ENCODE results near the gene LENG1. TPM values are rescaled to one million over a fixed set of nuclear protein-coding genes. Genes with fewer than 3 reads are reported as not detected.
A peak's percentile ranks its signal among the peaks of the same experiment; 100 is the strongest.

LENG1 gene
- total RNA-seq, 2 experiments from 2014 or later, result 3.3 to 4.0 TPM

DNA sequence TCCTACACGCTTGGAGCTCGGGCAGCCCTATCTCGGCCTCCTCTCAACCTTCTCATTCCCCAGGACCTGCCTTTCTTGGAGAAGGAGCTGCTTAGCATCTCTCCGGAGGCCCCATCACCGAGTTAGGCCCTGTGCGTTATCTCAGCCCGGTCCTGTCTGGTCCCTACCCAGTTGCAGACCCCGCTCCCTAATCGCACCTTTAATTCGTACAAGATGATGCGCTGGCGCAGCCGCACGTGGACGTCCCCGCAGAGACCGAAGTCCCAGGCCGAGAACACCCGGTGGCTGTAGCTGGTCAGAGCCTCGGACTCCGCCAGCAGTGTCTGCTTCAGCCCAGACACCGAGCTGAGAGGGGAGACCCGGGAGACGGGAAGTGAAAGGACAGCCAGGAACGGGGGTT is 5.7 kb upstream of the LENG1 start:
- ATAC-seq (no peak), DNase-seq (no peak)
- TF ChIP-seq, protein P1, sequence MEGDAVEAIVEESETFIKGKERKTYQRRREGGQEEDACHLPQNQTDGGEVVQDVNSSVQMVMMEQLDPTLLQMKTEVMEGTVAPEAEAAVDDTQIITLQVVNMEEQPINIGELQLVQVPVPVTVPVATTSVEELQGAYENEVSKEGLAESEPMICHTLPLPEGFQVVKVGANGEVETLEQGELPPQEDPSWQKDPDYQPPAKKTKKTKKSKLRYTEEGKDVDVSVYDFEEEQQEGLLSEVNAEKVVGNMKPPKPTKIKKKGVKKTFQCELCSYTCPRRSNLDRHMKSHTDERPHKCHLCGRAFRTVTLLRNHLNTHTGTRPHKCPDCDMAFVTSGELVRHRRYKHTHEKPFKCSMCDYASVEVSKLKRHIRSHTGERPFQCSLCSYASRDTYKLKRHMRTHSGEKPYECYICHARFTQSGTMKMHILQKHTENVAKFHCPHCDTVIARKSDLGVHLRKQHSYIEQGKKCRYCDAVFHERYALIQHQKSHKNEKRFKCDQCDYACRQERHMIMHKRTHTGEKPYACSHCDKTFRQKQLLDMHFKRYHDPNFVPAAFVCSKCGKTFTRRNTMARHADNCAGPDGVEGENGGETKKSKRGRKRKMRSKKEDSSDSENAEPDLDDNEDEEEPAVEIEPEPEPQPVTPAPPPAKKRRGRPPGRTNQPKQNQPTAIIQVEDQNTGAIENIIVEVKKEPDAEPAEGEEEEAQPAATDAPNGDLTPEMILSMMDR (IDR thresholded peaks at IDR 0.05), result no peak
- Mint-ChIP-seq H3K4me3 (no peak overlapping the region), H3K9me3 (no peaks in the 10 kb centered on the region), H3K27me3 (peaks cover 13% of the 10 kb centered on the region), H3K4me1 (ENCODE audit: low read depth) (peaks cover 35% of the 10 kb centered on the region), H3K27ac (no peak overlapping the region), H3K36me3 (ENCODE audit: low read depth) (no peaks in the 10 kb centered on the region)
- intact Hi-C loops (cut with micrococcal nuclease), result no loop called here
- ChIA-PET POLR2A (interaction anchor here (0.9 to 2.3 kb wide), 4 partner anchors 24 to 69 kb away, joined by 3 to 9 read pairs (median 3); partner anchors contain the start of gene RPS9), CTCF (interaction anchor here (0.8 kb wide), 1 partner anchor 24 kb away, joined by 3 read pairs; the partner anchor contains the start of gene MBOAT7)

DNA sequence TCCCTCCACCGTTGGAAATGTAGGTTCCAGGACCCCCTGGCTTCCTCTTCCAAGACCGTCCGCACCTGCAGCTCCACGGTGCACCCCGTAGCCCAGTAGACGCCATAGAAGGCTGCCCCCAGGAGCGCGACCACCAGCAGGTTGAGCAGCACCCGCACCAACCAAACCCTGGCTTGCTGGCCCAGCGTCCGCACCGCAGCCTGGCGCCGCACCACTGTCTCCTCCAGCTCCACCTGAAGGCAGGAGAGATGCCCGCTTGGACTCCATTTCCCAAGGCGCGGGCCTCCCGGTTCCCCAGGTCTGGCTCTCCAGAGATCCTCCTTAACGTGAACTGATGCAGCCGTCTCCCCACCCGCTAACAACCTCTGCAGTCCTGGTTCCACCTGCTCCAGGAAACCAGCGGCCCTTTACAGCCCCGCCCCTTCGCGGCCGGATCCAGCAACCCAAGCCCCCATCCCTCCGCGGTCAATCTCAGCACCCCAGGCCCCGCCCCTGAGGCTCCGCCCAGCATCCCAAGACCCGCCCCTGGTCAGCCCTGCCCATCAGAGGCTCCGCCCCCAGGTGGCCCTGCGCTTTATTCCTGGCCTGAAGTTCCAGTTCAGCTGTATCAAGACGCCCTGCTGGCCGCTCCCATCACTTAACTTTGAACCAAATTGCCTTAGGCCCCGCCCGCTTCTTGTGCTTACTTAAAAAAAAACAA is 5.0 kb upstream of the LENG1 start:
- peaks cover 13% of the 10 kb centered on the region for H3K27me3 Mint-ChIP-seq
- TF ChIP-seq, protein P1 (IDR thresholded peaks at IDR 0.05), result no peak
- no peak for ATAC-seq
- H3K4me1 Mint-ChIP-seq (ENCODE audit: low read depth), result peaks cover 35% of the 10 kb centered on the region
- ChIA-PET CTCF (no interaction called here), POLR2A (interaction anchor here (0.9 to 2.3 kb wide), 5 partner anchors 8 to 70 kb away, joined by 3 to 9 read pairs (median 4); partner anchors contain the start of genes PRPF31, RPS9, TFPT and TMC4)
- intact Hi-C loops (cut with micrococcal nuclease), result no loop called here
- no peaks in the 10 kb centered on the region for H3K36me3 Mint-ChIP-seq (ENCODE audit: low read depth)
- DNase-seq, result peak; percentile 67
- no peak overlapping the region for H3K27ac Mint-ChIP-seq
- no peaks in the 10 kb centered on the region for H3K9me3 Mint-ChIP-seq
- no peak overlapping the region for H3K4me3 Mint-ChIP-seq

DNA sequence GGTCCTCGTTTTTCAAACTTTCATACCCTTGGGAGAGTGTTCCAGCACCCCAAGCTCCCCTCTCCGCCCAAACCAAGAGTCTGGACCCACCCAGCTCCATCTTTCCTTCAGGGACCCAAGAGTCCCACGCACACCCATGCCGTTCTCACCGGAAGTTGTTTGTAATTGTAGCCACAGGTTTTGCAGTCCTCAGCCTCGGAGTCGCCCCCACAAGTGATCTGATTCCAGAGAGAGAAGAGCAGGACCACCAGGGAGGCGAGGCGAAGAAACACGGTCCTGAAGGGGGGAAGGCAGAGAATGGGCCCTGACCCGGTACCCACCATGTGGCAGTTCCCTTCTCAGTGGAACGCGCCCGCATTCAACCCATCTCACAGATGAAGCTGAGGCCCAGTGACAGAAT is 3.4 kb upstream of the LENG1 start:
- Mint-ChIP-seq H3K4me3 (peak overlapping the region; percentile 76), H3K27ac (no peak overlapping the region), H3K36me3 (ENCODE audit: low read depth) (peaks cover 3% of the 10 kb centered on the region), H3K27me3 (peaks cover 13% of the 10 kb centered on the region), H3K9me3 (no peaks in the 10 kb centered on the region), H3K4me1 (ENCODE audit: low read depth) (peaks cover 39% of the 10 kb centered on the region)
- ATAC-seq, result no peak
- intact Hi-C loops (cut with micrococcal nuclease), result no loop called here
- ChIA-PET CTCF (no interaction called here), POLR2A (interaction anchor here (0.6 to 1.4 kb wide), 2 partner anchors 46 to 47 kb away, joined by 3 to 6 read pairs; partner anchors contain the start of genes PRPF31 and TFPT)
- TF ChIP-seq, protein P1 (IDR thresholded peaks at IDR 0.05), result no peak
- no peak for DNase-seq

- Mint-ChIP-seq H3K27me3 (peaks cover 13% of the 10 kb centered on the region), H3K36me3 (ENCODE audit: low read depth) (peaks cover 3% of the 10 kb centered on the region), H3K4me1 (ENCODE audit: low read depth) (peaks cover 39% of the 10 kb centered on the region), H3K27ac (no peak overlapping the region), H3K9me3 (no peaks in the 10 kb centered on the region), H3K4me3 (peak overlapping the region; percentile 76)
- TF ChIP-seq, protein P1 (IDR thresholded peaks at IDR 0.05), result no peak
- POLR2A ChIA-PET, result interaction anchor here (0.6 kb wide), 1 partner anchor 47 kb away, joined by 3 read pairs; no protein-coding TSS in a partner anchor
- peak; percentile 91 for DNase-seq
- intact Hi-C loops (cut with micrococcal nuclease), result no loop called here
- ATAC-seq, result peak; percentile 21
- CTCF ChIA-PET, result no interaction called here
These were observed 2.8 kb upstream of the LENG1 start for GRCh38 chr19:54162241-54162805.

- Mint-ChIP-seq H3K4me1 (ENCODE audit: low read depth) (peaks cover 42% of the 10 kb centered on the region), H3K27ac (peak overlapping the region; percentile 92), H3K4me3 (peak overlapping the region; percentile 86), H3K9me3 (no peaks in the 10 kb centered on the region), H3K27me3 (peaks cover 13% of the 10 kb centered on the region), H3K36me3 (ENCODE audit: low read depth) (peaks cover 3% of the 10 kb centered on the region)
- intact Hi-C loops (cut with micrococcal nuclease), result no loop called here
- CTCF ChIA-PET, result interaction anchor here (1.0 kb wide), 1 partner anchor 9 kb away, joined by 3 read pairs; no protein-coding TSS in a partner anchor
- ATAC-seq (no peak), DNase-seq (no peak)
- POLR2A ChIA-PET, result interaction anchor here (0.6 to 3.1 kb wide), 7 partner anchors 10 to 45 kb away, joined by 3 to 33 read pairs (median 10); partner anchors contain the start of genes MBOAT7, PRPF31, RPS9 and TFPT
- TF ChIP-seq, protein P1 (IDR thresholded peaks at IDR 0.05), result no peak
These were observed 1.3 kb upstream of the LENG1 start for GRCh38 chr19:54160854-54161253.
